Activated T-helper 2 cell treated with anti-CD3 and anti-CD28 coated beads, Interferon-gamma antibody, Interleukin-2, Interleukin-4, amounts not matched to agents 10 μg/mL and 5 μg/mL and 100 μg/mL, durations not matched to agents 14 hours and 24 hours and 36 hours (primary cell): ENCODE results near the gene DKKL1. TPM values are rescaled to one million over a fixed set of nuclear protein-coding genes. Genes with fewer than 3 reads are reported as not detected.

ENCODE experiments used
- DNase-seq: peaks from one replicate; pipeline ENCODE4 v3.0.0; 2021; ENCODE audit warnings: low spot score
- H3K27ac Mint-ChIP-seq: one replicate; pipeline ENCODE4 v1.8.0; 2021; ENCODE audit warnings: mixed read lengths
- H3K27me3 Mint-ChIP-seq: one replicate; pipeline ENCODE4 v1.8.0; 2021; ENCODE audit warnings: low read depth, mixed read lengths
- H3K36me3 Mint-ChIP-seq: one replicate; pipeline ENCODE4 v1.8.0; 2021; ENCODE audit warnings: low read depth, mixed read lengths
- H3K4me1 Mint-ChIP-seq: one replicate; pipeline ENCODE4 v1.8.0; 2021; ENCODE audit warnings: low read depth, mixed read lengths
- H3K4me3 Mint-ChIP-seq: one replicate; pipeline ENCODE4 v1.8.0; 2021; ENCODE audit warnings: low read depth, mild to moderate bottlenecking, moderate library complexity, mixed read lengths
- H3K9me3 Mint-ChIP-seq: one replicate; pipeline ENCODE4 v1.8.0; 2021; ENCODE audit warnings: mixed read lengths
- intact Hi-C: fragments of 100-400 bp; cut with micrococcal nuclease; formaldehyde crosslinking; loops from one replicate; pipeline ENCODE4 v1.15.1; 2023
- total RNA-seq: library from RNA; stranded (reverse); gene quantifications from 2 replicates; pipeline ENCODE4 v1.2.3, GENCODE V29; 2022

The DKKL1 gene
- total RNA-seq, 1 donor from 2014 or later: not detected

DNA sequence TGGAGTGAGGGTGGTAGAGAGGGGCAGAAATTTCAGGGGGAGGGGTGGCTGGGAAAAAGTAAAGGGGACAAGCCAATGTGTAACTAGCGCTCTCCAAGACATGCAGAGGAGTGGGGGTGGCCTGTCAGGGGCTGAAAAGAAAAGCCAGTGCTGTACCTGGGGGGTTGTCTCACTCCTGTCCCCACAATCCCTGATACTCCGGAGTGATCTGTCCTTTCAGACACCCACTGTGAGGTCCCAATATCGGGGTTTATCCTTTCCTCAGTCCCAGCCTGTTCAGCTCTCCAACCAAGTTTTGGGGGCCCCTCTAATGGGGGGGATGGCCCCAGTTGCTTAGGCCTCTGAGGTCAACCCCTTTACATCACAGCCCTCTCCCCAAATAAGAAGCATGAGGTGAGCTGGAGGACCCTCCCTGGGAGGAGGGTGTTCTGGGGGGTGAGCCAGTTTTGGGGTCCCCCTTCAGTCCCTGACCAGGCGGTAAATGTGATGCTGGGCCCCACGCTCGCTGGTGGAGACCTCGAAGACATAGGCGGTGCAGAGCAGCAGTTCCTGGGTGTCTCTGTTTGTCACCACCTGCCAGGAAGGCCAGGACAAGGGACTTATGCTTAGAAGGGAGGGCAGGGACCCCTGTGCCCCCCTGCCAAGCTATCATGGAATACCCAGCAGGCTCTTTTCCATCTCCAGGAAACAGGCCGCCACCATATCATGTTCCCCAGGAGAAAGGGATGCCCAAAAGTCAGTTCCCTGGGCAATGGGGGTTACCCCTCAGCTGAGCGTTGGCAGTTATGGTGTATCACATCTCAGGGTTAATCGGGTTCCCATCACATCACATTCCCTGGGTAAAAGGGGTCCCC is 22.6 kb upstream of the DKKL1 start:
- intact Hi-C loops: no loop called here
- peaks cover 37% of the 10 kb centered on the region for H3K36me3 Mint-ChIP-seq
- no peak for DNase-seq
- no peak overlapping the region for H3K27ac Mint-ChIP-seq
- H3K4me3 Mint-ChIP-seq: no peak overlapping the region
- H3K9me3 Mint-ChIP-seq: no peaks in the 10 kb centered on the region
- H3K4me1 Mint-ChIP-seq: peaks cover 22% of the 10 kb centered on the region
- no peaks in the 10 kb centered on the region for H3K27me3 Mint-ChIP-seq

DNA sequence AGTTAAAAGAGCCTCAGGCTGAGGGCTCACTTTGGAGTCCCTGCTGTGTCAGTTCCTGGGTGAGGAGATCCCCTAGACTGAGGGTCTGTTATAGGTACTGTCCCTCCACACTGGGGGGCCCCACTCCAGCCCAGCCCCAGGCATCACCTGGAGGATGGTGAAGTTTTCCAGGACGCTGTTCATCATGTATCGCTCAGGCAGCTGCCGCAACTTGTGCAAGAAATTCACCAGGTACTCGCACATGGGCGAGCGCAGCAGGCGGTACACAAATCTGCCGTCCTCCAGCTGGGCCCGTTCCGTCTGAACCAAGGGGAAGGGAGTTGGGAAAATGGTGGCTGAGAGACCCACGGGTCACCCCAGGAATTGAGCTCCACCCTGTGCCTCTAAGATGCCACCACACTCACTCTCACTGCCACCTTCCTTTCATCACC is 21.4 kb upstream of the DKKL1 start:
- peaks cover 13% of the 10 kb centered on the region for H3K4me1 Mint-ChIP-seq
- no peaks in the 10 kb centered on the region for H3K27me3 Mint-ChIP-seq
- intact Hi-C loops: no loop called here
- H3K27ac Mint-ChIP-seq: no peak overlapping the region
- H3K4me3 Mint-ChIP-seq: no peak overlapping the region
- peaks cover 30% of the 10 kb centered on the region for H3K36me3 Mint-ChIP-seq
- no peaks in the 10 kb centered on the region for H3K9me3 Mint-ChIP-seq
- no peak for DNase-seq

DNA sequence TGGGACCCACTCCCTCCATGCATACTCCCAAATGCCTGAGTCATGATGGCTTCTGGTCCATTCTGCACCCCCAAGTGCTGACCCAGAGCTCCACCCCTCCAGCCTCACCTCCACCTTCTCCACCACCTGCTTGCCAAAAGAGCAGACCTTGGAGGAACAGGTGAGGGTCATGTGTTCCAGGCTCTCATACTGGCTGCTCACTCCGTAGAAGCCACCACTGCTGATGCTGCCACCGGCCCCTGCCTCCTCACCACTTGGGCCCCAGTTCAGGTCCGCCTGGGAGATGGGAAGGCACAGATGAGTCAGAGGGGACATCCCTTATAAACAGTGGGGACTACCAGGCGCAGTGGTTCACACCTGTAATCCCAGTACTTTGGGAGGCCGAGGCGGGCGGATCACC is 20.6 kb upstream of the DKKL1 start:
- H3K36me3 Mint-ChIP-seq: peaks cover 22% of the 10 kb centered on the region
- no peak overlapping the region for H3K27ac Mint-ChIP-seq
- intact Hi-C loops: no loop called here

DNA sequence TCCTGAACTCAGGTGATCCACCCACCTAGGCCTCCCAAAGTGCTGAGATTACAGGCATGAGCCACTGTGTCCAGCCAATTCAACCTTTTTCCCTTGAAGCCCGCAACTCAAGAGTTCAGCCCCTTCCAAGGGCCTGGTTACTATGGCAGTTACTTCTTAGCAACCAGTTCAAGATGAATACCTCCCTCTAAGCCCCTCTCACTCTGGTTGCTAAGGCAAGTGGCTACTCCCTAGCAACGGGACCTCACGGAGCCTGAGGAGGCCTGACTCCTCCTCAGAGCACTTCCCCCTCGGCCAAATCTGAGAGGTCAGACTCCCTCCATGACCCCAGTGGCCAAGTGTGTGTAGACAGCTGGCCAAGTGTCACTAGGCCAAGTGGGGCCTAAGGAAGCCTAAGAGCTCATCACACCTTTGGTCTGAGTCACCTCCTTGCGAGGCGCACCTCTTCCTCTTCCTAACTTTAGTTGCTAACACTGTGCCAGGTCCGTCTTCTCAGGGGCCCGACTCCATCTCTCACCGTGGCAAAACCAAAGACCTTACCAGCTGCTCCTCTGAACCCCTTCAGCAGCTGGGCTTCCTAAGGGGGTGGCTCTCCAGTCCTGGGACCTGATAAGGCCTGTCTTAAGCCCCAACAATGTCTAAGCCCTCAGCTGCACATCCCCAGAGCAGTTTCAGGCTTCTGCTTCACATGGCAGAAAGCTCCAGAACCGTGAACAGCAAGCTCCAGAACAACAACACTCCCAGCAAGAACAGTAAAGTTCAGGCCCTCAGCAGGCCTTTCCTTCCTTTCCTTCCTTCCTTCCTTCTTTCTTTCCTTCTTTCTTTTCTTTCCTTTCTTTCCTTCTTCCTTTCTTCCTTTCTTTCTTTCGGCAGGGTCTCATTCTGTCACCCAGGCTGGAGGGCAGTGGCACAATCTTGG is 18.9 kb upstream of the DKKL1 start:
- intact Hi-C loops: no loop called here
- Mint-ChIP-seq H3K9me3 (no peaks in the 10 kb centered on the region), H3K27me3 (no peaks in the 10 kb centered on the region), H3K27ac (no peak overlapping the region), H3K4me3 (no peak overlapping the region), H3K4me1 (peaks cover 3% of the 10 kb centered on the region), H3K36me3 (peaks cover 9% of the 10 kb centered on the region)
- DNase-seq: no peak

More for the DNA sequence above, 20.6 kb upstream of the DKKL1 start:
- Mint-ChIP-seq H3K4me3 (no peak overlapping the region), H3K4me1 (peaks cover 8% of the 10 kb centered on the region), H3K27me3 (no peaks in the 10 kb centered on the region), H3K9me3 (no peaks in the 10 kb centered on the region)
- DNase-seq: no peak

DNA sequence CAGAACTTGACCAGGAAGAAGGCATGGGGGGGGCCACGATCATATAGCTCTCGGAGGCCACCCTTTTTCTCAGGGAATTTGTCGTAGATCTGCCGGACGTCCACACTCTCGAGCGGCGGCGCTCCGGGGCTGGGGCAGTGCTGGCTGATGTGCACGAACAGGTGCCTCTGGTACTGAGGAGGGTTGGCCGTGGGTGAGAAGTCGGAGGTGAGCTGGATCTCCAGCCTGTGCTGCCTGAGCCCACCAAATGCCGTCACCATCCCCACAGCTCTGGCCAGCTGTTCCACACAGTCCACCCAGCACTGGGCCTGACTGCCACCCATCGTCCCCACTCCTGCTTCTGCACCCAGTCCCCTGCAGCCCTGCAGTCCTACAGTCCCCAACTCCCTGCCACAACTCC is 16.5 kb upstream of the DKKL1 start:
- H3K27ac Mint-ChIP-seq: no peak overlapping the region
- H3K27me3 Mint-ChIP-seq: peaks cover 2% of the 10 kb centered on the region
- no peaks in the 10 kb centered on the region for H3K9me3 Mint-ChIP-seq
- no peaks in the 10 kb centered on the region for H3K4me1 Mint-ChIP-seq
- no peak for DNase-seq
- no peaks in the 10 kb centered on the region for H3K36me3 Mint-ChIP-seq
- intact Hi-C loops: no loop called here
- H3K4me3 Mint-ChIP-seq: no peak overlapping the region

DNA sequence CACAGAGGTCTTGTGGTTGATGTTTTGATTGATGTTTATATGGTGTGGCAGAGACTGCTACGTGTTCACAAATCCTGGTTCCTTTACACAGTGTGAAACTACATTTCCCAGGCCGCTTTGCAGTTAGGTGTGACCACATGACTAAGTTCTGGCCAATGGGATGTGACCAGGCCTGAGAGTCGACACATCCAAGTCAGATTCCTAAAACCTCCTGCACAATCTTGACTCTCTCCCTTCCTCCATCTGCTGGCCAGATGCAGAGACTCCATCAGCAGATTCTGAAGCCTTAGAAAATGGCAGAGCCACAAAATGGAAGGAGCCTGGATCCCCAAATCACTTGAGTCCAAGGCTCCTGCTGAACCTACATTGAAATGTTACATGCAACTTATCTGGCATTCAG is 15.8 kb upstream of the DKKL1 start:
- H3K27ac Mint-ChIP-seq: no peak overlapping the region
- DNase-seq: no peak
- no peaks in the 10 kb centered on the region for H3K9me3 Mint-ChIP-seq
- intact Hi-C loops: no loop called here
- no peaks in the 10 kb centered on the region for H3K36me3 Mint-ChIP-seq
- H3K4me3 Mint-ChIP-seq: no peak overlapping the region
- H3K4me1 Mint-ChIP-seq: no peaks in the 10 kb centered on the region
- peaks cover 2% of the 10 kb centered on the region for H3K27me3 Mint-ChIP-seq

DNA sequence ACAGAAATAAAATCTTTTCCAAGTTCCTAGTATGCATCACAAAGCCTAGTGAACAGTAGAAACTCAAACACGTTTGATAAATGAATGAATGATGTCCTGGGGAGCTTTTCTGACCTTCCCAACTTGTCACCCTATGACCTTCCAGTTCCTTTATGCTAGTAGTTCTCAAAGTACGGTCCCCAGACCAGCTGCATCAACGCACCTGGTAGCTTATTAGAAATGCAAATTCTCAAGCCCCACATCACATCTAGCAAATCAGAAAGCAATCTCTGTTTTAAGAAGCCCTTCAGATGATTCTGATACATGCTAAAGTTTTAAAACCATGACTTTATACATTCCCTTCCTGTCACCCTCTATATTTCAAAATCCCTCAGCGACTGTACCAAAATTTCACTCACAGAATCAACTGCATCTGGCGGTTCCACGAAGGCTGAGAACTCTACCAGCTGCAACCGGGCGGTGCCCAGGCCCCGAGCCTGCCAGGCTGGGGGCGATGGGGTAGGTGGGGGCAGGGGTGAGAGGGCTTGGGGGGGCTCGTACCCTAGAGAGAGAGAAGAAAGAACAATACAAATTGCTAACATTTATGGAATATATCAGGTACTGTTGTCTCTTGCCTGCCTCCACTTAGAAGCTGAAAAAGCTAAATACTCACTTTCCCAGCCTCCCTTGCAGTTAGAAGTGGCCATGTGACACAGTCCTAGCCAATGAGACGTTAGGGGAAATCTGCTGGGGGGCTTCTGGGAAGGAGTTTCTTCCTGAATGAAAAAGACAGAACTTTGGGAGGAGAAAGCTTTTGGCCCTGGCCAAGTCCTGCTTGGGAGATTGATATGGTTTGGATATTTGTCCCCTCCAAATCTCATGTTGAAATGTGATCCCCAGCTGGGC is 15.1 kb upstream of the DKKL1 start:
- H3K27ac Mint-ChIP-seq: no peak overlapping the region
- H3K36me3 Mint-ChIP-seq: no peaks in the 10 kb centered on the region
- intact Hi-C loops: no loop called here
- no peaks in the 10 kb centered on the region for H3K9me3 Mint-ChIP-seq
- H3K4me1 Mint-ChIP-seq: no peaks in the 10 kb centered on the region
- H3K27me3 Mint-ChIP-seq: peaks cover 5% of the 10 kb centered on the region
- DNase-seq: no peak
- no peak overlapping the region for H3K4me3 Mint-ChIP-seq

DNA sequence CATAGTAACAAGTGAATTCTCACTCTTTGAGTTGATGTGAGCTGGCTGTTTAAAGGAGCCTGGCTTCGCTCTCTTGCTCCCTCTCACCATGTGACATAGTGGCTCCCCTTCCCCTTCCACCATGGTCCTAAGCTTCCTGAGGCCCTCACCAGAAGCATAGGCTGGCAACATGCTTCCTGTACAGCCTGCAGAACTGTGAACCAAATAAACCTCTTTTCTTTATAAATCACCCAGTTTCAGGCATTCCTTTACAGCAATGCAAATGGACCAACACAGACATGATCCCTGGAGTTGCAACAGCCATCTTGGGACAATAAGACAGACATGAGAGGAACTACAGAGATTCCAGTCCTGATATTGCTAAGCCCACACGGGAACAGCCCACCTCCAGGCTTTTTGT is 14.1 kb upstream of the DKKL1 start:
- intact Hi-C loops: no loop called here
- Mint-ChIP-seq H3K9me3 (no peaks in the 10 kb centered on the region), H3K27me3 (peaks cover 7% of the 10 kb centered on the region), H3K4me3 (no peak overlapping the region), H3K36me3 (no peaks in the 10 kb centered on the region), H3K27ac (no peak overlapping the region), H3K4me1 (no peaks in the 10 kb centered on the region)
- DNase-seq: no peak

DNA sequence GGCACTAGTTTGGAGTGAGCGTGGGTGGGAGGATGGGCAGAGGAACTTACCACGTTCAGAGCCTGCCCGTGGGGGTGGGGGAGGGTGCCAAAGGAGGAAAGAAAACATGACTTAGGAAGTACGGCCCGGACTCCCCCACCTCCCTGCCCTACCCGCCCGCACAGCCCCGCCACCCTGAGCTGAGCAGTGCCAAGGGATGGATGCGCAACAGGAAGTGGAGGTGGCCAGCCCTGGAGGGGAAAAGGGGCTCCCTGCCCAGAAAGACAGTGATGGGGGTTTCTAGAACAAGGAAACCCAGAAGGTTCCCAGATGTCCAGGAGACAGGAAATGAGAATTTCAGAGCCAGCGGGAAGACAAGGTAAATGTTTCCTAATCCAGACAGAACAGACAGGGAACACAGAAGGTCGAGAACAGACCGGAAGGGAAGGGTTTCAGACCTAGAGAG is 7.7 kb upstream of the DKKL1 start:
- no peaks in the 10 kb centered on the region for H3K9me3 Mint-ChIP-seq
- intact Hi-C loops: no loop called here
- DNase-seq: no peak
- no peak overlapping the region for H3K4me3 Mint-ChIP-seq
- H3K36me3 Mint-ChIP-seq: no peaks in the 10 kb centered on the region
- H3K4me1 Mint-ChIP-seq: peaks cover 2% of the 10 kb centered on the region
- H3K27ac Mint-ChIP-seq: no peak overlapping the region
- H3K27me3 Mint-ChIP-seq: peaks cover 35% of the 10 kb centered on the region

DNA sequence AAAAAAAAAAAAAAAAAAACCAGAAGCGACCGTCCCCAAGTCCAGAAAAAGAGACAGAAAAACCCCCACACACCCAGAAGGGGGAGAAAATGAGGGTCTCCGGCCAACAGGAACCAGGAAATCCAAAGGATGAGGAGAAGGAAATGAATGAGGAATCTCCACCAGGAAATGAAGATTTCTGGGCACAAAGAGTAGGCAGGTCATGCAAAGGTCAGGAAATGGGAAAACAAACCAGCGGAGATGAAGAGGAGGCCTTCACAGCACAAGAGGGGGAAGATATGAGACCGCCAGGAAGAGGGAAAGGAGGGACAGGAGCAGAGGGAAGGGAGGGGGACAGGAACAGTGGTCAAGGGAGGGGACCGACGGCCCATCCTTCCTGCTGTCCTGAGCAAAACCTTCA is 7.3 kb upstream of the DKKL1 start:
- intact Hi-C loops: no loop called here
- no peak overlapping the region for H3K4me3 Mint-ChIP-seq
- no peak overlapping the region for H3K27ac Mint-ChIP-seq
- H3K27me3 Mint-ChIP-seq: peaks cover 37% of the 10 kb centered on the region
- H3K36me3 Mint-ChIP-seq: no peaks in the 10 kb centered on the region
- H3K4me1 Mint-ChIP-seq: peaks cover 4% of the 10 kb centered on the region
- H3K9me3 Mint-ChIP-seq: no peaks in the 10 kb centered on the region
- DNase-seq: no peak

DNA sequence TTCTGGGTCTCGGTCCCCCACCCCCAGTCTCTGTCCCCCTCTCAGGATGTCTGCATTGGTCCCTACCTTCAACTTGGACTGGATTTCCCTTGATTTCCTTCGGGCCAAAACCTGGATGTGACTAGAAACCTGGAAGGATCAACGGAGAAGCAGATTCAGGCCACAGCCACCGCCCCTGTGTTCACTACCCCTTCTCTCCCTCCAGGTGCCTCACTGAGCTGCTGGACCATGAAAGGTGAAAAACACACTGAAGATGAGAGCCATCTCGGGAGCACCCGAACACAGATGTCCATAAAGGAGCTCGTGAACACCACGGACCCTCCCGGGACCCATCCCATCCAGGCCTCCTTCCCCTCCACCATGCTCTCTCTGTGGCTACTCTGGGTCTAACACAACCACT is 6.5 kb upstream of the DKKL1 start:
- Mint-ChIP-seq H3K9me3 (no peaks in the 10 kb centered on the region), H3K4me1 (peaks cover 6% of the 10 kb centered on the region), H3K27ac (no peak overlapping the region), H3K36me3 (no peaks in the 10 kb centered on the region), H3K27me3 (peaks cover 44% of the 10 kb centered on the region), H3K4me3 (no peak overlapping the region)
- no peak for DNase-seq
- intact Hi-C loops: no loop called here
